Spleen (tissue), 7 donors: ENCODE data around the gene CHST15.

Source experiments
- POLR2A ChIP-seq, 3 donors: fragments of 450-650 bp; IDR thresholded peaks; one replicate each; pipeline ENCODE4 v1.5.1; 2017; ENCODE audit warnings: antibody characterized with exemption in 3 of 3, mild to moderate bottlenecking in 1 of 3
- TF ChIP-seq, protein P1 (sequence below), 11 experiments: fragments of 200-600 bp in 7 of 11; fragments of 450-650 bp in 4 of 11; sonication (generic) in 4 of 11; IDR thresholded peaks in 8 of 11; conservative IDR thresholded peaks in 3 of 11; 1 replicate in 7 of 11; 2 replicates in 4 of 11; pipeline versions ENCODE4 v1.4.0 to v1.8.0; 2016 to 2021; ENCODE audit warnings: antibody characterized with exemption in 11 of 11, inconsistent platforms in 4 of 11, mild to moderate bottlenecking in 1 of 11
- donor health status: DM: no; HTN: no; CAD: no; lungs with moderate emphysema.
- donor health status: DM: no; HTN: no; CAD: no.
- donor health status: DM: no; HTN: no; CAD: no.

DNA sequence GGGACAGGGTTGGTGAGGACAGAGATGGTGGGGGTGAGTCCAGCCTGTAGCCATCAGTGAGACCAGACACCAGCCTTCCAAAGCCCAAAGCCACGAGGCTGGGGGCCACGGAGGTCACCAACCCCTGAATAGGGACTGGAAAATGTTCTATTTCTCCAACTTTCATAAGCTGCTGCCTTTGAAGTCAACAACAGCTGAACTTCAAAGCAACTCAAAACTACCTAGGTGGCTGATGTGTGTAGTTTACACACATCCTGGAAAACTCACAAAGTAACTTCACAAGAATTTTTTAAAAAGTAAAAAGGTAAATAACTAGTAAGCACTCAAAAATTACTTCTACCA lies 88.8 kb downstream of the CHST15 start:
- TF ChIP-seq, protein P1, sequence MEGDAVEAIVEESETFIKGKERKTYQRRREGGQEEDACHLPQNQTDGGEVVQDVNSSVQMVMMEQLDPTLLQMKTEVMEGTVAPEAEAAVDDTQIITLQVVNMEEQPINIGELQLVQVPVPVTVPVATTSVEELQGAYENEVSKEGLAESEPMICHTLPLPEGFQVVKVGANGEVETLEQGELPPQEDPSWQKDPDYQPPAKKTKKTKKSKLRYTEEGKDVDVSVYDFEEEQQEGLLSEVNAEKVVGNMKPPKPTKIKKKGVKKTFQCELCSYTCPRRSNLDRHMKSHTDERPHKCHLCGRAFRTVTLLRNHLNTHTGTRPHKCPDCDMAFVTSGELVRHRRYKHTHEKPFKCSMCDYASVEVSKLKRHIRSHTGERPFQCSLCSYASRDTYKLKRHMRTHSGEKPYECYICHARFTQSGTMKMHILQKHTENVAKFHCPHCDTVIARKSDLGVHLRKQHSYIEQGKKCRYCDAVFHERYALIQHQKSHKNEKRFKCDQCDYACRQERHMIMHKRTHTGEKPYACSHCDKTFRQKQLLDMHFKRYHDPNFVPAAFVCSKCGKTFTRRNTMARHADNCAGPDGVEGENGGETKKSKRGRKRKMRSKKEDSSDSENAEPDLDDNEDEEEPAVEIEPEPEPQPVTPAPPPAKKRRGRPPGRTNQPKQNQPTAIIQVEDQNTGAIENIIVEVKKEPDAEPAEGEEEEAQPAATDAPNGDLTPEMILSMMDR (IDR thresholded peaks at IDR 0.05 in 8 of 11, conservative IDR thresholded peaks at IDR 0.05 in 3 of 11): no peak
- no peak for TF ChIP-seq POLR2A (IDR thresholded peaks at IDR 0.05)
